Activated gamma-delta T cell (primary cell): ENCODE data around the gene PI4K2B.
"Not testable (repeated sequence)": the region's sequence is repeated elsewhere in the genome, so short reads cannot be mapped to it uniquely, and the experiment has no call there.

ENCODE experiments used
- DNase-seq: peaks from one replicate; lab custom pipeline; 2025; lab: John Stamatoyannopoulos, UW
- total RNA-seq, 2 donors: gene quantifications; one replicate each; lab custom pipeline; 2026; lab: John Stamatoyannopoulos, UW

Gene PI4K2B
- 60.5 to 61.4 reads per million in 2 donors for total RNA-seq

- peak; percentile 89 for DNase-seq
These were observed at the start of gene PI4K2B for GRCh38 chr4:25233737-25234389. TSS of gene PI4K2B (plus strand) at chr4:25234033. CDS start at chr4:25234164, 131 bp downstream.

GRCh38 chr4:25184056-25184455 lies 49.8 kb upstream of the PI4K2B start:
- DNase-seq: no peak

GRCh38 chr4:25190407-25190806 lies 43.4 kb upstream of the PI4K2B start:
- DNase-seq: no peak

- DNase-seq: no peak
These were observed 35.1 kb upstream of the PI4K2B start for GRCh38 chr4:25198713-25199112.

GRCh38 chr4:25207997-25208396 lies 25.8 kb upstream of the PI4K2B start:
- no peak for DNase-seq

- no peak for DNase-seq
These were observed 24.1 kb upstream of the PI4K2B start for GRCh38 chr4:25209702-25210101.

- no peak for DNase-seq
These were observed 22.1 kb upstream of the PI4K2B start for GRCh38 chr4:25211721-25212120.

DNA sequence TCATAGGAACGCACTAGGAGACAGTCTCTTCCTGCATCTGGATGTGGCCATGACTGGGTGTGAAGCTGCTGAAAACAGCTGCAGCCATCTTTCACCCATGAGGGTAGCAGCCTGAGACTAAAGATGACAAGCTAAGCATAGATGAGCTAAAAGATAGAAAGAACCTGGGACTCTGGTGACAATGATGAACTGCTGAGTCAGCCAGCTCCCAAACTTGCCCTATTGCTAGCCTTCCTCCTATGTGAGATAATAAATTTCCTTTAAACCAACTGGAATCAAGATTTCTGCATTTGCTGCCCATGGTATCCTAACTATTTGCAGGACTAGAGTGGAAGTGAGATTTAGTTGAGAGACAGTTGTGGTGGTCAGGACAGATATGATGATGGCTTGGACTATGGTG lies 21.0 kb upstream of the PI4K2B start:
- no peak for DNase-seq

DNA sequence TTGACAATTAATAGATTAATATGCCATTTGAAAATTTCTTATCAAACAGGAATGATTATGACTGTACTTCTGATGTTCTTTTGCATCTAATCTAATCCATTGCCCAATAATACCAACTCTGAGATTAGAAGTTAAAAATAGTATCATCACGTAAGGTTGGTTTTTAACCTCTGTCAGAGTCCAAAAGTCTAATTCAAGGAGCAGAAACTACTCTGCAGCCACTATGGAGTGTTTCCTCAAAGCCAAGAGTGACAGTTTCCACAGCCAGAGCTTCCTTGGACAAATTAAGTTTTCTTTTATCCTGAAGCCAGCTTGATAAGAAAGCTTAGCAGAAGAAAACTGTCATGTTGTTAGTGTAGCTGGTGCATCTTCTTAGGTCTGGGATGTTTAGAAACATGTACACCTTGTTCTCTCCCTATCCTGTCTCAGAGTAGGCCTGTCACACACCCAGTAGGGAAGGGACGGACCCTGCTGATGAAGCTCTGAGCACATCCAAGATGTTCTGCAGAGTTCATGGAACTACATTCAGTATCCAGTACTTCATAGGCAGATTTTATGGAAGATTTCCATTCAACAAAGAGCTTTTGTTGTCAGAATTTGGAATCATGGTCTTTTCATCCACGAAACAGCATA lies 20.4 kb upstream of the PI4K2B start:
- DNase-seq: no peak

GRCh38 chr4:25214750-25215149 lies 19.1 kb upstream of the PI4K2B start:
- not testable (repeated sequence) for DNase-seq

DNA sequence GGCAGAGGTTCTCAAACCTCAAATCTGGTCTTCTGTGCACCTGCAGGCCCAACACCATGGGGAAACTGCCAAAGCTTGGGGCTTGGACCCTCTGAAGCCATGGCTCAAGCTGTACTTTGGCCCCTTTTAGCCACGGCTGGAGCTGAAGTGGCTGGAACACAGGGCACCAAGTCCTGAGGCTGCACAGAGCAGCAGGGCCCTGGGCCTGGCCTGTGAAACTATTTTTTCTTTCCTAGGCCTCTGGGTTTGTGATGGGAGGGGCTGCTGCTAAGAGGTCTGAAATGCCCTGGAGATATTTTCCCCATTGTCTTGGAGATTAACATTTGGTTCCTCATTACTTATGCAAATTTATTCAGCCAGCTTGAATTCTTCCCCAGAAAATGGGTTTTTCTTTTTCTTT lies 18.3 kb upstream of the PI4K2B start:
- no peak for DNase-seq

GRCh38 chr4:25221377-25221776 lies 12.5 kb upstream of the PI4K2B start:
- no peak for DNase-seq

- no peak for DNase-seq
These were observed 9.9 kb upstream of the PI4K2B start for GRCh38 chr4:25223802-25224375.

GRCh38 chr4:25229804-25230203 lies 4.0 kb upstream of the PI4K2B start:
- DNase-seq: no peak

DNA sequence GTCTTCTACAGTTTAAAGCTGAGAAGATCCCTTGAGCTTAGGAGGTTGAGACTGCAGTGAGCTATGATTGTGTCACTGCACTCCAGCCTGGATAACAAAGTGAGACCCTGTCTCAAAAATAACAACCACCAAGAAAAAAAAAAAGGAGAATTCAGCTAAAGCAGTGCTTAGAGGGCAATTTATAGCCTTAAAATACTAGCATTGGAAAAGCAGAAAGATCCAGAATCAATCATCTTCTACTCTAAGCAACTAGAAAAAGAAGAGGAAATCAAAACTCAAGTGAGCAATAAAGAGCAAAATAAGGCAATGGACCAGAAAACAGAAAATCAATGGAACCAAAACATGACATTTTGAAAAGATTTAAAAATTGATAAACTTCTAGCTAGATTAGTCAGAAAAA lies 639 bp upstream of the PI4K2B start:
- DNase-seq: no peak

- DNase-seq: peak; percentile 25
These were observed 847 bp downstream of the PI4K2B start for GRCh38 chr4:25234390-25235370.

DNA sequence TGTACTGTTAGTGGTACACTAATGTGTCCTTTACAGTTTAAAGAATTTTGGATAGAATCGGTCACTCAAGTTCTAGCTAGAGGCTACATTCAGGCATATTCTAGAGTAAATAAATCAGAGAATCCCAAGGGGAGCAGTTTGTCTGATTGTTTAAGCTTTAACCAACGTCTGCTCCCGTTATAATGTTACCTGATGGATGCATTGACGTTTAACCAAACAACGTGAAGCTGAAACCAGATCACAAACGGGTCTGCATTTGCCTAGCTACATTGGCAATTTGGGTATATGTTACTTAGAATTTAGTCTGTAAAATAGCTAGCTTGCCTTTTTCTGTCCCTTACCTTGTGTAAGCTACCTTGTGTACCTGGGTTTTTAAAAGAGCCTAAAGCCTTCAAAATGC lies 1.6 kb downstream of the PI4K2B start:
- no peak for DNase-seq

DNA sequence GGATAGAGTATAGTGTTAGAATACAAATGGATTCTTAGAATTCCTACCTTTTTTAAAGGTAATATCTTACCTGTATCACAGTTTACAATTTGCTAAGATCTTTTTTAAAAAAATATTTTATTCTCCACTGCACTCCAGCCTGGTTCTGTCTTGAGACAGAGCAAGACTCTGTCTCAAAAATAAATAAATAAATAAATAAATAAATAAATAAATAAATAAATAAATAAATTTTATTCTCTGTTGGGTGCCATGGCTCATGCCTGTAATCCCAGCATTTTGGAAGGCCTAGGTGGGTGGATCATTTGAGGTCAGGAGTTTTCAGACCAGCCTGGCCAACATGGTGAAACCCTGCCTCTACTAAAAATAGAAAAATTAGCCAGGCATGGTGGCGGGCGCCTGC lies 2.2 kb downstream of the PI4K2B start:
- DNase-seq: not testable (repeated sequence)

DNA sequence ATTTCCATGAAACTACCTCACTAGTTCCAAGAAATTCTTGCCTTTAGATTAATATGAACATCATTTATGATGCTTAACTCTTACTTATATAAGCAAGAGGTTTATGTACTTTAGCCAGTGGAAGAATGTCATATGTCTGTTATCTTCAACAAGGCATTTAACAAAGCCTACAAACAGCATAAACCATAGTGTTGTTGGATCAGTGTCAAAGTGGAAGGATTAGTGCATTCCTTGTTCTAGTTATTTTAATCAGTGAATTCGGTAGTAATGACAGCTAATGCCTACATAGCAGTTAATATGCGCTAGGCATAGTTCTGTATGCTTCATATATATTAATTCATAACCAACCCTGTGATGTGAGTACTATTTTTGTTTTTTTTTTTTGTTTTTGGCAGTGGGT lies 3.1 kb downstream of the PI4K2B start:
- no peak for DNase-seq

- no peak for DNase-seq
These were observed 4.2 kb downstream of the PI4K2B start for GRCh38 chr4:25238052-25238451.

- not testable (repeated sequence) for DNase-seq
These were observed 5.7 kb downstream of the PI4K2B start for GRCh38 chr4:25239528-25239927.

DNA sequence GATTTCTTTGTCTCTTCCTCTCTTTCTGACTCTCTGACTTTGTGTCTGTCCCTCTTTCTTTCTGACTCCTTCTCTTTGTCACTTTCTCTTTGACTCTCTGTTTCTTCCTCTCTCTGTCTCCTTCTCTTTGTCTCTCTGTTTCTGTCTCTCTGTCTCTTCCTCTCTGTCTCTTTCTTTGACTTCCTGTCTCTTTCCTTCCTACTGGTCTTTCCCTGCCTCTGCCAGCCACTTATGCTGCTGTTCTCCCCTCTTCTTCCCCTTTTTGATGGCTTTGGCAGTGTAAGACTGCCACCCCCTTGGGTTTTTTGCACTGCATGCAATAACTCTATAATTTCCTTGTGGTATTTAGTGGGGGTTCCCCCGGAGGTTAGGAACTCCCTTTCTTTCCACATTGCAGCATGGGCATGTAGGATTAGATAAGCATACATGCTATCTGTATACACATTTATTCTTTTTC lies 6.9 kb downstream of the PI4K2B start:
- not testable (repeated sequence) for DNase-seq
